ENCODE data around the gene RIN1. TPM values are rescaled to one million over a fixed set of nuclear protein-coding genes. Genes with fewer than 3 reads are reported as not detected.
A peak's percentile ranks its signal among the peaks of the same experiment; 100 is the strongest.
"Not testable (repeated sequence)": the region's sequence is repeated elsewhere in the genome, so short reads cannot be mapped to it uniquely, and the experiment has no call there.

RIN1 gene
- total RNA-seq, 2 donors from 2014 or later: 2.6 to 4.9 TPM

DNA sequence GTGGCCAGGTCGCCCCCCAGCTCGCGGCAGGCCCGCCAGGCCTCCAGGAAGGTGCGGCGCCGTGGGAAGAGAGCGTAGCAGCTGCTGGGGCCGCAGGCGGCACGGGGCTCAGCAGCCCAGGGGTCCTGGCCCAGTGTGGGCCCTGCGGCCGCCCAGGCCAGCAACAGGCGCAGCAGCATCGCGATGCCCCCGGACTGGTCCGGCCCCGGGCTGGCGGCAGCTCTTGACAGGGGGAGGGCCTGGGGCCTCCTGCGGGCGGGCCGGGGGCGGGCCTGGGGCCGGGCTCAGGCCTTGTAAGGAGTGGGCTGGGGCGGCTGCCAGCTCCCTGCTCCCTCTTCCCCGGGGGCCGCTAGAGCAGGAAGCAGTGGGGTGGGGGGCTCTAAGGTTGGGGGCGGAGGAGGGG, 19.4 kb downstream of the RIN1 start, which contains the start of gene CD248:
Gene CD248 (minus strand): TSS at position 196 of the 403 bp plus-strand sequence. CDS start 17 bp downstream, at position 179.
- DNase-seq (ENCODE audit: low spot score in 2 of 2) (no peak), ATAC-seq (no peak)
- Mint-ChIP-seq H3K9me3 (peaks cover 0 to 10% of the 10 kb centered on the region in 2 donors), H3K27ac (peak within 1 kb of the TSS; percentile 29 to 44), H3K36me3 (peaks cover 0 to 19% of the 10 kb centered on the region in 2 donors)

DNA sequence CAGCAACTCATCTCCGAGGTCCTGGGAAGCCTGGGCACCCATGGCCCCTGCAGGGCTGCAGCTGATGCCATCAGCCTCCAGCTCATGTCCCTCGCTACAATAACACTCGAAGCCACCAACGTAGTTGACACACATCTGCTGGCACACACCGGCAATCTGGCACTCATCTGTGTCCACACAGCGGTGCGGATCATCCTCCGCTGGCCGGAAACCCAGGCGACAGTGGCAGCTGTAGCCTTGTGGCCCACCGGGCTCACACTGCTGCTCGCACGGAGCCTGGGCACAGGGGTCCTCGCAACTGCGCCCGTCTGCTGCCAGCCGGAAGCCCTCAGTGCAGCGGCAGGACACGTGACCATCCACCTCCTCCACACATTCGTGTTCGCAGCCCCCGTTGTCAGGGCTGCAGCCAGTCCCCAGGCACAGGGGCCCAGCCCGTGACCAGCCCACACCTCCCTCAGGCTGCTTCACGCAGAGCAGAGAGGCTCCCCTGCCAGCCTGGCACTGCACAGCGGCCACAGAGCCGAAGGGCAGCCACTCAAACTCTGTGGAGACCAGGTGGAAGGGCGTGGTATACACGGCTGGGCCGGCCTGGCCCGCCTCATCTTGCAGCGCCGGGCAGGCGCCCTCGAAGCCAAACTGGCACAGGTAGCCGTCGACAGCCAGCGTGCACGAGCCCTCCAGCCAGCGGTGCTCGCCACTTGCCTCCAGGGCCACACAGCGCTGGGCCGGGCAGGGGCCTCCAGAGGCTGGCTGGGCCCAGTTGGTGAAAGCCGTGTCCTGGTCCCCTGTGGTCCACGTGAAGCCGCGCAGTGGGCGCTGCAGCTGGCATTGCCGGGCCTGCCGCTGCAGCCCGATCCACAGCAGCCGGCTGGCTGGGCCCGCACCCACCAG, 20.1 kb downstream of the RIN1 start:
- Mint-ChIP-seq H3K36me3 (peaks cover 0 to 19% of the 10 kb centered on the region in 2 donors), H3K9me3 (peaks cover 0 to 10% of the 10 kb centered on the region in 2 donors), H3K27ac (no peak overlapping the region)
- no peak for ATAC-seq
- DNase-seq (ENCODE audit: low spot score in 2 of 2): no peak

DNA sequence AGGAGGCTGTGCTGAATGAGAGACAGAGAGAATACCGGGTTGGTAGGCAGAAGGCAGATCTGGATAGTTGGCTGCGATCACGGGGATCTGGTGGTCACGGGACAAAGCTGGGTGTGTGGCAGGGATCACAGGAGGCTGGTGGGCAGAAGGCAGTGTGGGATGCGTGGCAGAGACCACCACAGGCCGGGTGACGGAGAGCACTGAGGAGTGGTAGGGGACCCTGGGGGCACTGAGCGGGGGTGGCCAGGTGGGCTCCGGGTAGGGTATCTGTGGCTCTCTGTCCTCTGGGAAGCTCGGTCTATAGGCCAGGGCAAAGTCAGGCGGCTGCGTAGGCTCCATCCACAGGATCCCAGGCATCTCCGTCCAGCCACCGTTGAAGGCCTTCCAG, 20.7 kb downstream of the RIN1 start:
- no peak for DNase-seq (ENCODE audit: low spot score in 2 of 2)
- no peak for ATAC-seq
- H3K9me3 Mint-ChIP-seq: peaks cover 0 to 10% of the 10 kb centered on the region in 2 donors
- peak overlapping the region in 1 of 2 donors; percentile 6 for H3K27ac Mint-ChIP-seq
- H3K36me3 Mint-ChIP-seq: peaks cover 0 to 19% of the 10 kb centered on the region in 2 donors

DNA sequence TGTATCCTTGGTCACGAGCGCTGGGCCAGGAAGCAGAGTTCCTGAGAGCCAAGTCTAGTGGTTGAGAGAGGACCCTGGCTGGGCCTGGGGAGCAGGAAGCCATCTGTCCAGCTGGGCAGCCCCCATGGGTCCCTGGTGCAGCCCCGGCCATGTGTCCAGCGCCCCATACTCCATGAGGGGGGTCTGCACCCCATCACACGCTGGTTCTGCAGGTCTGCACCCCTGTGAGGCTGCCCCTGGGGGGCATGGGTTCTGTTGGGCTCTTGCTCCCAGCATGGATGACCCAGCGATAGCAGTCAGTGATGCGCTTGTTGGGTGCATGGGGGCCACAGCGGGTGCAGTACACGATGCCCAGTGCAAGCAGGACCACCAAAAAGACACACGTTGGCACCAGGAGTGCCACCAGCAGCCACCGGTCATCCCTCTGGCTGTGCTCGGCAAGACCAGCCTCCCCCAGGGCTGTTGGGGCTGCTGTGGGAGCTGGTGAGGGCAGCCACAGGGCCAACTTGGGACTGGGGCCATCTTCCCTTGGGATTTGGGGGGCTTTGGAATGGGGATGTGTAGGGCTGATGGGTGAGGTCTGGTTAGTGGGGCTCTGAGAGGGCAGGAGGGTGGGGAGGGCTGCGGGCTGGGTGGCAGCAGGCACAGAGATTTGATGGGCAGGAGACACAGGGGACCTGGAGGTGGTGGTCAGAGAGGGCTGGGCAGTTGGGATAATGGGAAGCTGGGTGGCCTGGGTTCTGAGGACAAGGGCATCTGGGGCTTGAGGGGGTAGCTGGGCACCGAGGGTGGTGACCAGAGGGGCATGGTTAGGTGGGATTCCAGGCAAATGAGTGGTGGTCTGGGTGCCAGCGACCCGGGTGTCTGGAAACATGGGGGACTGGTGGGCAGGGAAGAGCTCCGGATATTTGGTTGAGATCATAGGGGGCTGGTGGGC, 21.4 kb downstream of the RIN1 start:
- Mint-ChIP-seq H3K27ac (peak overlapping the region in 1 of 2 donors; percentile 6), H3K36me3 (peaks cover 0 to 14% of the 10 kb centered on the region in 2 donors), H3K9me3 (peaks cover 0 to 10% of the 10 kb centered on the region in 2 donors)
- no peak for DNase-seq (ENCODE audit: low spot score in 2 of 2)
- no peak for ATAC-seq

DNA sequence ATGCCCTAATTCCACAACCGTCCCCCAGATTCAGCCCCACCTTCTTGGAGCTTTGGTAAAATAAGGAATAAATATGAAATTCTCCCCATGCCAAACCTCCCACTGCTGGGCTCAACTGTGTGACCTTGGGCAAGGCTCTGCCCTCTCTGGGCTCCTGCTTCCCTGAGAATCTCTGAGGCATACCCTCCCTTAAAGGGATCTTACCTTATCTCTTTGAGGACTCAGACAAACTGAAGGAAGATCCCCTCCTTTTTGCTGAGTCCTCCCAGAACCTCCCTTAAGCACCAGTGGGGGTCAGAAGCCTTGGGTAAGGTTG, 22.1 kb downstream of the RIN1 start:
- ATAC-seq: no peak
- DNase-seq (ENCODE audit: low spot score in 2 of 2): no peak
- no peak overlapping the region for H3K27ac Mint-ChIP-seq
- H3K36me3 Mint-ChIP-seq: peaks cover 0 to 7% of the 10 kb centered on the region in 2 donors
- H3K9me3 Mint-ChIP-seq: peaks cover 0 to 6% of the 10 kb centered on the region in 2 donors

DNA sequence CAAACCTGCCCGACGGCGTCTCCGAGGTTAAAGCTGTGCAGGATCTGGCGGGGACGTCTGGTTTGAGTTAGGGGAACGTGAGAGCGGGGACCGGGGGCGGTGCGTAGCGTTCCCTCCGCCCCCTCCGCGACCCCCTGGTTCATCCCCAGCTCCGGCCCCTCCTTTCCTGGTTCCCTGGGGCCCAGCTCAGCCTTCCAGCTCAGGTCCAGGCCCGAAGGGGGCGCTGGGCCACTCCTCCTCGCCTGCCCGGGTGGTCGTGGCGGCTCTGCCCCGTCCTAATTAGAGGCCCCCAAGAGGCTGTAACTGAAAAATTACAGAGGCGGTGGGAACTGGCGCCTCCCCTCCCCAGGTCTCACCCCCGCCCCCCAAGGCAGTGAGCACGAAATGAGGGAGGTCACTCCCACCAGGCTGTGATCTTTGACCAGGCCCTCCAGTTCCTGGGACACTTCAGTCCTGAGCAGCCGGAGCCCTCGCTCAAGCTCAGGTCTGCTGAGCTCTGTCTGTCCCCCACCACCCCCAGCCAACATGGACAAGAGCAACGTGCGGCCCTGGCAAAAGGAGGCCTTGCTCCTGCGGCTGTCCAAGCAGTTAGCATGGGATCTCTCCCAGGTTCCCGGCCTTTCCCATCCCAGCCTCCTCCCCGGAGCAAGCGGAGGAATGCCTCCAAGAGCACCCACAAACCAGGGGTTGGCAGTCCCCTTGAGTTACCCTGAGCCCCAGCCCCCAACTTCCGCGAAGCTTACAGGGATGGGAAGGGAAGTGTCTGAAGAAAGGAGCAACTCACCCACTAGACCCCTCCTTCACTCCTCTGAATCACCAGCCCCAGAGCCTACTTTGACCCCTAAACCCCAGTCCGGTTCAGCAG, 22.7 kb downstream of the RIN1 start:
- peak overlapping the region in 1 of 2 donors; percentile 77 for H3K27ac Mint-ChIP-seq
- ATAC-seq: no peak
- DNase-seq (ENCODE audit: low spot score in 2 of 2): no peak

DNA sequence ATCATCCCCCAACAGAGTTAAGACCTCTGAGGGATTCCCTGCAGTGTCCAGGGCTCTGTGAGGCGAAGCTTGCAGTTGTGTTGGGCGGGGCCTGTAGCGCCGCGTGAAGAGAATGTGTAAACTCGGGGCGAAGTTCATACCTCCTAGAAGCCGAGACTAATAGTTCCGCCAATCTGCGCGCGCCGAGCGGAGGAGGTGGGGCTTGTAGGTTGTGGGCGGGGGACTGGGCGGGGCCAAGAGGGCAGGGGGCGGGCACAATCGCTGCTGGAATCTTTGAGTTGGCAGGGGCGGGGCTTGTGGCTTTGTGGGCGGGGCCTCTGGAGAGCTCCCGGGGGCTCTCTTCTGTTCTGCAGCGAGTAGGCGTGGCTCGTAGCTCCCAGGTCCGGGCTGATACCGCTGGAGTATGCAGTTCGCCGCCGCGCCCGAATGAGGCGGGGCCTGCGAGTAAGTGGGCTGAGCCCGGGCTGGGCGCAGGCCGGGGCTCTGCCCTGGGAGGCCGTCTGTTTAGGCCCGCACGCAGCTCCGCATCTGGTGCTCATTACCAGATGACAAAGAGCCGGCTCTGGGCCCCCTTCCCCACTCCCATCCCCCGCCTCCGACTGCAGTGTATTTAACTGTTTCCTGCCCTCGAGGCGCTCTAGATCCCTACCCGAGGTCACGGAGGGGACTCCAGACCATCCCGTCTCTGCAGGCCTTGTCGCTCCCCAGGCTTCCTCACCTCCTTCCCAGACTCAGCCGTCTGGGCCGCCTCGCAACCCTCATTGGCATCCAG, 23.5 kb downstream of the RIN1 start:
- H3K36me3 Mint-ChIP-seq: no peaks in the 10 kb centered on the region
- peak; percentile 92 to 93 for DNase-seq (ENCODE audit: low spot score in 2 of 2)
- no peaks in the 10 kb centered on the region for H3K9me3 Mint-ChIP-seq
- ATAC-seq: peak; percentile 75 to 76
- peak overlapping the region; percentile 77 to 96 for H3K27ac Mint-ChIP-seq

More for the DNA sequence above, 22.7 kb downstream of the RIN1 start:
- peaks cover 0 to under 1% of the 10 kb centered on the region in 2 donors for H3K36me3 Mint-ChIP-seq
- H3K9me3 Mint-ChIP-seq: peaks cover 0 to under 1% of the 10 kb centered on the region in 2 donors

DNA sequence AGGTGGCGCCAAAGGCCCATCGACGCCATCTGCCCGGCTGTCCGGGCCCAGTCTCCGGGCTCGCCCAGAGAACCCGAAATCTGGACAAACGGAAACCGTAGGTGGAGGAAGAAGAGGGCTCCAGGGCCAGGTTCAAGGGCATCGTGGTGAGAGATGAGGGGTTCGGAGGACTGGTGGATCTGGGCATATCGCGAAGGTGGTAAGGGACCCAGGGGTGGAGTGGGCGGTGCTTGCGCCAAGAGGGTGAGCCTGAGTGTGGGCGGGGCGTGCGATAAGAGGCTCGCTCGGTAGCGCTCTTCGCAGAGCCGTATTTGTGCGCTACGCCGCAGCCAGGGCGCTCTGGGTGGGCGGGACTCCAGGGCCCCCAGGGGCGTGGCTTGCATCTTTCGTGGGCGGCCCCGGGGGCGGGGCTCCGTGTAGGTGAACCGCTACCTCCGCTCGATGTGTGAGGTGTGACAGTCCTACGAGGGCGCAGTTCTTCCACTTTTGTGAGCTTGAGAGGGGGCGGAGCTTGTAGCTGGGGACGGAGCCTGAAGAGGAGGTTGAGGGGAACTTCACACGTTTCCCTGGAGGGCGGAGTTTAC, 24.2 kb downstream of the RIN1 start:
- Mint-ChIP-seq H3K36me3 (no peaks in the 10 kb centered on the region), H3K9me3 (no peaks in the 10 kb centered on the region), H3K27ac (peak overlapping the region; percentile 77 to 96)
- peak; percentile 78 to 82 for ATAC-seq
- peak; percentile 93 to 99 for DNase-seq (ENCODE audit: low spot score in 2 of 2)

DNA sequence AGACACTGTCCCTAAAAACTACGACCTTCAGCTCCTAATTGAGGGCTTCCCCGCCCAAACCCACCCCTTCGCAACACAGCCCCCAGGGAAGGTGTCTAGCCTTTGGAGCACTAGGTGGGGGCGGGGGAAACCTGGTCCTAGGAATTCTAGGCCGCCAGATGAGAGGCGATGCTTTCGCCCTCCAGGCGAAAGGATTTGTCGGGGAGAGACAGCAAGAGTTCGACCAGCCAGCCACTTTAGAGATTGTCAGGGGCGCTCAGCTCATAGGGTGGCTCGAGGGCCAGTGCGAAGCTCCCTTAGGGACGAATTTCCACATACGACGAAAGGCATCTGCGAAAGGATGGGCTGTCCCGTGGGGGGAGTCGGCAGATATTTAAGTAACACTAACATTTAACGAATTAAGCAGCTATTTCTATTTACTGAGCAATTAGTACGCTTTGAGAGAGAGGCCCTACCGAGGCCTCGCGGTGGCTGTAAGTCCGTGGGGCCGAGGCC, 24.7 kb downstream of the RIN1 start:
- Mint-ChIP-seq H3K36me3 (no peaks in the 10 kb centered on the region), H3K9me3 (no peaks in the 10 kb centered on the region), H3K27ac (peak overlapping the region; percentile 77 to 89)
- no peak for DNase-seq (ENCODE audit: low spot score in 2 of 2)
- ATAC-seq: no peak

DNA sequence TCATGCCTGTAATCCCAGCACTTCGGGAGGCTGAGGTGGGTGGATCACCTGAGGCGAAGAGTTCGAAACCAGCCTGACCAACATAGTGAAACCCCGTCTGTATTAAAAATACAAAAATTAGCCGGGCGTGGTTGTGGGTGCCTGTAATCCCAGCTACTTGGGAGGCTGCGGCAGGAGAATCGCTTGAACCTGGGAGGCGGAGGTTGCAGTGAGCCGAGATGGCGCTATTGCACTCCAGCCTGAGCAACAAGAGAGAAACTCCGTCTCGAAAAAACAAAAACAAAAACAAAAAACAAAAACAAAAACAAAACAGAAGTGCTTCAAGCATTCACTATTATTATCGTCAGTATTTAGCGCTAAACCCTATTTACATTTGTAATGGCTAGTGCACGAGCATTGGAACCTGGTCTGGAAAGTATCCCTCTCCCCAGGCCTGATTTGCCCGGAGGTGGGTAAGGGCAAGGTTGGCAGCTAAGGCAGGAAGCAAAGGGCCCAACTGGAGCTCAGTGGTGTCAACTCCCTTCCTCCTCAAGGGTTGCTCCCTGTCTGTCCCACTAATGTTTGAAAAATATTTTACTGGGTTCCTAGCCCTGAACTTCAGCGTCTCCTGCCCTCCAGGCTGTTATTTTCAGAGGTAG, 25.3 kb downstream of the RIN1 start:
- not testable (repeated sequence) for H3K9me3 Mint-ChIP-seq; H3K27ac Mint-ChIP-seq; H3K36me3 Mint-ChIP-seq; DNase-seq (ENCODE audit: low spot score in 2 of 2); ATAC-seq

DNA sequence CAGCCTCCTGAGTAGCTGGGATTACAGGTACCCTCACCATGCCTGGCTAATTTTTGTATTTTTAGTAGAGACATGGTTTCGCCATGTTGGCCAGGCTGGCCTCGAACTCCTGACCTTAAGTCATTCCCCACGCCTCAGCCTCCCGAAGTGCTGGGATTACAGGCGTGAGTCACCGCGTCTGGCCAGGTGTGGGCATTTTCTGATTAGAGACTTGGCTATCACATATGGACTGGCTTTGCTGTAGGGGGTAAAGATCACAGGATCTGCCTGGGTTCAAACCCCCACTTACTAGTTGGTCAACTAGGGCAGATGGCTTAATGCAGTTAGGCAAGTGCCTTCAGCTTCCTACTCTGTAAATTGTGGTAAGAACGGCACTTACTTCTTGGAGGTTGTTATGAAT, 25.9 kb downstream of the RIN1 start:
- Mint-ChIP-seq H3K36me3 (no peaks in the 10 kb centered on the region), H3K9me3 (no peaks in the 10 kb centered on the region), H3K27ac (no peak overlapping the region)
- ATAC-seq: no peak
- no peak for DNase-seq (ENCODE audit: low spot score in 2 of 2)

DNA sequence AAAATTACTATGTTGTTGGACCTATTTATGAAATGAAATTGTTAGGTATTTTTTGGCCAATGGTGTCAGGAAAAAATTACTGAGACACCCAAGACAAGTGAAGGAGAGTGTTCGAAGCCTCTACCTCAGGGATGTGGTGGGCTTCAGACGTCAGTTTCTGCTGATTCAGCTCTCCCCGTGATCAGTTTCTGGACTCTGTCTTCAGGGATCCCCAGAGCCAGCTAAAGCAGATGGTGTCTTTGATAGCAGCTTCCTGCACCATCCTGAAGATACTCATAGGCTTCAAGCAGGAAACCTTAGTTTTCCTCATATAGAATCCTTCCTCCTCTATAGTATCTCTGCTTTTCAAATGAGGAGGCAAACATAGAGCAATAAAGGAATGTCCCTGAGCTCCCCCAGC, 26.8 kb downstream of the RIN1 start:
- no peak for DNase-seq (ENCODE audit: low spot score in 2 of 2)
- no peak overlapping the region for H3K27ac Mint-ChIP-seq
- ATAC-seq: no peak
- H3K9me3 Mint-ChIP-seq: no peaks in the 10 kb centered on the region
- no peaks in the 10 kb centered on the region for H3K36me3 Mint-ChIP-seq

DNA sequence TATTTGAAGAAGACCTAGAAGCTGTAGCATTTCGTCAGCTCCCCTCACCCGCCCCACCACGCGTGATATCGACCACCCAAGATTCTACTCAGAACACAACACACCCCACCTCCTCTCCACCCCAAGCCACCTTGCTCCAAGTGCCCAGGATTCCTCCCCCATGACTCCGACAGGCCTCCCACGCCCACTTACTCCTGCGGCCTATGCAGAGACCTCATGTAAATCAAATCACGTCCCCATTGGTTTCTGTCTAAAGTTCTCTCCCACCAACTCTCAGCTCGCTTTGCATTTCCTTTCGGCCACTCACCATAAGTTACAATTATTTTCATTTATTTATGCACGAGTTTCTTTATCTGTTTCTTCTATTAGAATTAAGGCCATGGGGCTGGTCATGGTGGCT, 33.6 kb downstream of the RIN1 start:
- DNase-seq (ENCODE audit: low spot score in 2 of 2) (no peak), ATAC-seq (no peak)
- H3K27ac Mint-ChIP-seq: no peak overlapping the region
- H3K36me3 Mint-ChIP-seq: no peaks in the 10 kb centered on the region
- H3K9me3 Mint-ChIP-seq: no peaks in the 10 kb centered on the region

DNA sequence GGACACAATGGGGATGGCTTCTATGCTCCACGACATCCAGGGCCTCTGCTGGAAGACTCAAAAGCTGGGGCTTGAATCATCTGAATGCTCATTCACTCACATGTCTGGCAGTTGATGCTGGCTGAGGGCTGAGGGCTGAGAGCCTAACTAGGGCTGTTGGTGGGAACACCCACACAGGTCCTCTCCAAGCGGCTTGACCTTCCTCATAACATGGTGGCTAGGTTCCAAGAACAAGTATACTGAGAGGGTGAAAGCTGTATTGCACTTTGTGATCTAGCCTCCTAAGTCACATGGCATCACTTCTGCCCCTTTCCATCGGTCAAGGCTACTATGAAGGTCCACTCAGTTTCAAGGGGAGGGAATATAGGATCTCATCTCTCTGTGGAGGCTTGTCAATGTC, 37.0 kb downstream of the RIN1 start:
- no peak for DNase-seq (ENCODE audit: low spot score in 2 of 2)
- Mint-ChIP-seq H3K27ac (no peak overlapping the region), H3K9me3 (no peaks in the 10 kb centered on the region), H3K36me3 (no peaks in the 10 kb centered on the region)
- ATAC-seq: no peak

DNA sequence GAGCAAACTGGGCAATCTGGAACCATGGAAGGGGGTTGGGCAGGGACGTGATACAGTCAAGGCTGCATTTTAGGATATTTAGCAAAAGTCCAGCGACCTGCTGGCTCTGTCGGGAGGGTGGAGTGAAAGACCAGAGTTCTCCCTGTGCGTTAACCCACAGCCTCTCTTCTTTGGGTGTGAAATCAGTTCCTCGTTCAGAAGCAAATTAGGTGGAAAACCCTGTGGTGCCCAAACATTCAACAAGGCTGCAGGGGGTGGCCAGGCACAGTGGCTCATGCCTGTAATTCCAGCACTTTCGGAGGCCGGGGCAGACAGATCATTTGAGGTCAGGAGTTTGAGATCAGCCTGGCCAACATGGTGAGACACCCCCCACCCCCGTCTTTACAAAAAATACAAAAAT, 38.6 kb downstream of the RIN1 start:
- ATAC-seq: no peak
- no peak for DNase-seq (ENCODE audit: low spot score in 2 of 2)
- no peak overlapping the region for H3K27ac Mint-ChIP-seq

More for the DNA sequence above, 38.6 kb downstream of the RIN1 start:
- H3K9me3 Mint-ChIP-seq: no peaks in the 10 kb centered on the region
- no peaks in the 10 kb centered on the region for H3K36me3 Mint-ChIP-seq
